Stimulated activated CD8-positive, alpha-beta memory T cell treated with anti-CD3 and anti-CD28 coated beads, Interleukin-7, amount 100 ng/mL, for 1 hour (primary cell): ENCODE measurements around the gene ATP2B3.

Experiments used
- DNase-seq, 2 donors: peaks; one replicate each; pipeline ENCODE4 v3.0.0-alpha.2; 2020; ENCODE audit warnings: low read depth in 2 of 2

Gene ATP2B3

GRCh38 chrX:153517423-153517822 is at the start of gene ATP2B3:
ATP2B3 (plus strand) TSS chrX:153517642; CDS start chrX:153536248, 18,606 bp downstream.
- no peak for DNase-seq

- DNase-seq: no peak
Measured at GRCh38 chrX:153468008-153468580, 49.3 kb upstream of the ATP2B3 start.

GRCh38 chrX:153469811-153470410 is 47.5 kb upstream of the ATP2B3 start:
- no peak for DNase-seq

- DNase-seq: peak; percentile 65 to 76
Measured at GRCh38 chrX:153470411-153471363, 46.8 kb upstream of the ATP2B3 start, which contains the start of gene HAUS7. HAUS7 (minus strand) TSS chrX:153470576; CDS start chrX:153470557, 19 bp downstream.

GRCh38 chrX:153471663-153472280 is 45.7 kb upstream of the ATP2B3 start:
- no peak for DNase-seq

- no peak for DNase-seq
Measured at GRCh38 chrX:153473126-153473525, 44.3 kb upstream of the ATP2B3 start.

- no peak for DNase-seq
Measured at GRCh38 chrX:153474266-153474665, 43.2 kb upstream of the ATP2B3 start.

- peak in 1 of 2 donors; percentile 17 for DNase-seq
Measured at GRCh38 chrX:153474718-153475117, 42.7 kb upstream of the ATP2B3 start.

GRCh38 chrX:153475271-153475670 is 42.2 kb upstream of the ATP2B3 start:
- DNase-seq: no peak

GRCh38 chrX:153475751-153476281 is 41.6 kb upstream of the ATP2B3 start:
- no peak for DNase-seq

GRCh38 chrX:153476666-153477363 is 40.6 kb upstream of the ATP2B3 start:
- no peak for DNase-seq

GRCh38 chrX:153477364-153477857 is 40.0 kb upstream of the ATP2B3 start:
- no peak for DNase-seq

- no peak for DNase-seq
Measured at GRCh38 chrX:153477901-153478300, 39.5 kb upstream of the ATP2B3 start.

GRCh38 chrX:153478746-153479145 is 38.7 kb upstream of the ATP2B3 start:
- DNase-seq: no peak

GRCh38 chrX:153481043-153481442 is 36.4 kb upstream of the ATP2B3 start:
- no peak for DNase-seq

GRCh38 chrX:153482376-153483015 is 34.9 kb upstream of the ATP2B3 start:
- no peak for DNase-seq

GRCh38 chrX:153485396-153486080 is 31.9 kb upstream of the ATP2B3 start:
- DNase-seq: no peak

GRCh38 chrX:153486171-153486570 is 31.3 kb upstream of the ATP2B3 start:
- no peak for DNase-seq

GRCh38 chrX:153487590-153488071 is 29.8 kb upstream of the ATP2B3 start:
- DNase-seq: no peak
